OCI-LY1 (cell line): Measurements from ENCODE around the gene ARHGAP28.

Experiments used
- CTCF ChIP-seq: fragments of 200-600 bp; sonication (generic), shearing (Covaris generic); IDR thresholded peaks from 2 replicates; pipeline ENCODE4 v1.5.1; 2017; ENCODE audit warnings: mild to moderate bottlenecking, antibody characterized with exemption, low read length, moderate library complexity, mixed read lengths
- EZH2 ChIP-seq: fragments of 200-600 bp; sonication (generic), shearing (Covaris generic); IDR thresholded peaks from 2 replicates; pipeline ENCODE4 v1.8.0; 2017; ENCODE audit warnings: borderline replicate concordance, mixed run types, mild to moderate bottlenecking, antibody characterized with exemption, low read length, moderate library complexity, mixed read lengths

- TF ChIP-seq EZH2 (no peak), CTCF (no peak)
Measured at GRCh38 chr18:6775237-6775636, 45.7 kb downstream of the ARHGAP28 start.
